Neural progenitor cell (in vitro differentiated cells): ENCODE measurements around the gene FAS. TPM values are rescaled to one million over a fixed set of nuclear protein-coding genes. Genes with fewer than 3 reads are reported as not detected.

Experiments
- DNase-seq: peaks from one replicate; pipeline ENCODE4 v3.0.0-alpha.2; 2016; ENCODE audit warnings: low spot score
- H2AFZ ChIP-seq: fragments of 200-600 bp; sonication (generic); replicated peaks from 2 replicates; pipeline ENCODE4 v1.6.1; 2016; ENCODE audit warnings: antibody characterized with exemption
- H3F3A ChIP-seq: fragments of 200-600 bp; sonication (generic); 2 replicates; pipeline ENCODE4 v1.6.1; 2016; ENCODE audit warnings: antibody characterized with exemption, low read depth
- H3K27ac ChIP-seq: fragments of 200-600 bp; sonication (generic); 2 replicates; pipeline ENCODE4 v1.5.1; 2016; ENCODE audit warnings: mild to moderate bottlenecking
- H3K27me3 ChIP-seq: fragments of 200-600 bp; sonication (generic); 2 replicates; pipeline ENCODE4 v1.6.1; 2016; ENCODE audit warnings: mild to moderate bottlenecking, moderate library complexity
- H3K36me3 ChIP-seq: fragments of 200-600 bp; sonication (generic); 2 replicates; pipeline ENCODE4 v1.5.1; 2016
- H3K4me1 ChIP-seq: fragments of 200-600 bp; sonication (generic); 2 replicates; pipeline ENCODE4 v1.6.1; 2016; ENCODE audit warnings: mixed run types
- H3K4me2 ChIP-seq: fragments of 200-600 bp; sonication (generic); 2 replicates; pipeline ENCODE4 v1.6.1; 2016
- H3K4me3 ChIP-seq: fragments of 200-600 bp; sonication (generic); 2 replicates; pipeline ENCODE4 v1.5.1; 2016
- H3K79me2 ChIP-seq: fragments of 200-600 bp; sonication (generic); 2 replicates; pipeline ENCODE4 v1.6.1; 2016; ENCODE audit warnings: low read depth
- H3K9ac ChIP-seq: fragments of 200-600 bp; sonication (generic); 2 replicates; pipeline ENCODE4 v1.6.1; 2016
- H3K9me3 ChIP-seq: fragments of 200-600 bp; sonication (generic); 2 replicates; pipeline ENCODE4 v1.5.1; 2016; ENCODE audit warnings: low read depth
- H4K20me1 ChIP-seq: fragments of 200-600 bp; sonication (generic); 2 replicates; pipeline ENCODE4 v1.6.1; 2016; ENCODE audit warnings: low read depth
- H3K27ac Mint-ChIP-seq: 3 replicates; pipeline ENCODE4 v1.8.0; 2021; ENCODE audit warnings: mixed read lengths
- H3K27me3 Mint-ChIP-seq: 2 replicates; pipeline ENCODE4 v1.8.0; 2022; ENCODE audit warnings: low read depth, mild to moderate bottlenecking, inconsistent platforms, moderate library complexity, mixed read lengths; ENCODE audit not compliant: insufficient read depth
- H3K36me3 Mint-ChIP-seq: 3 replicates; pipeline ENCODE4 v1.8.0; 2021; ENCODE audit warnings: mixed read lengths
- H3K4me1 Mint-ChIP-seq: 3 replicates; pipeline ENCODE4 v1.8.0; 2021; ENCODE audit warnings: mixed read lengths
- H3K4me3 Mint-ChIP-seq: 3 replicates; pipeline ENCODE4 v1.8.0; 2021; ENCODE audit warnings: mild to moderate bottlenecking, moderate library complexity, mixed read lengths
- H3K9me3 Mint-ChIP-seq: 3 replicates; pipeline ENCODE4 v1.8.0; 2020; ENCODE audit warnings: mixed read lengths
- CTCF ChIP-seq: fragments of 200-600 bp; sonication (generic); IDR thresholded peaks from 2 replicates; pipeline ENCODE4 v1.5.1; 2017; ENCODE audit warnings: antibody characterized with exemption, mild to moderate bottlenecking
- EZH2 ChIP-seq: fragments of 200-600 bp; sonication (generic); IDR thresholded peaks from 2 replicates; pipeline ENCODE4 v1.6.1; 2017; ENCODE audit warnings: antibody characterized with exemption, mild to moderate bottlenecking, moderate library complexity
- EZH2phosphoT487 ChIP-seq: fragments of 200-600 bp; sonication (generic); IDR thresholded peaks from 2 replicates; pipeline ENCODE4 v1.6.1; 2017; ENCODE audit warnings: antibody characterized with exemption
- total RNA-seq: library from RNA; depleted of rRNA; stranded (reverse); fragments of >200 nt; gene quantifications from 2 replicates; pipeline ENCODE4 v1.2.3, GENCODE V29; 2015; ENCODE audit warnings: low replicate concordance

FAS gene
- total RNA-seq, 1 donor from 2014 or later = 11.1 TPM

GRCh38 chr10:88953662-88954061, 36.9 kb upstream of the FAS start:
- Histone ChIP-seq H3F3A (peaks cover 20% of the 10 kb centered on the region), H3K4me3 (no peak overlapping the region), H3K4me2 (no peak overlapping the region), H2AFZ (no peak overlapping the region), H3K9me3 (no peaks in the 10 kb centered on the region), H3K79me2 (no peaks in the 10 kb centered on the region), H3K36me3 (no peaks in the 10 kb centered on the region), H3K27me3 (no peaks in the 10 kb centered on the region), H3K9ac (no peak overlapping the region), H4K20me1 (no peaks in the 10 kb centered on the region), H3K27ac (no peak overlapping the region), H3K4me1 (peaks cover 39% of the 10 kb centered on the region)
- no peak overlapping the region for H3K4me3 Mint-ChIP-seq
- DNase-seq = no peak
- H3K4me1 Mint-ChIP-seq = peaks cover 23% of the 10 kb centered on the region
- H3K36me3 Mint-ChIP-seq = no peaks in the 10 kb centered on the region
- no peak overlapping the region for H3K27ac Mint-ChIP-seq
- no peaks in the 10 kb centered on the region for H3K9me3 Mint-ChIP-seq
- TF ChIP-seq EZH2 (no peak), CTCF (no peak), EZH2phosphoT487 (no peak)
- H3K27me3 Mint-ChIP-seq = peaks cover 2% of the 10 kb centered on the region

- Histone ChIP-seq H3K9ac (no peak overlapping the region), H3K79me2 (no peaks in the 10 kb centered on the region), H4K20me1 (no peaks in the 10 kb centered on the region), H3F3A (peaks cover 20% of the 10 kb centered on the region), H3K36me3 (no peaks in the 10 kb centered on the region), H3K4me3 (no peak overlapping the region), H3K27me3 (no peaks in the 10 kb centered on the region), H2AFZ (no peak overlapping the region), H3K9me3 (no peaks in the 10 kb centered on the region), H3K27ac (no peak overlapping the region), H3K4me2 (no peak overlapping the region), H3K4me1 (peaks cover 31% of the 10 kb centered on the region)
- Mint-ChIP-seq H3K27me3 (no peaks in the 10 kb centered on the region), H3K27ac (no peak overlapping the region), H3K4me3 (no peak overlapping the region), H3K36me3 (no peaks in the 10 kb centered on the region), H3K9me3 (no peaks in the 10 kb centered on the region), H3K4me1 (peaks cover 23% of the 10 kb centered on the region)
- no peak for TF ChIP-seq CTCF
- no peak for DNase-seq
These were observed 36.0 kb upstream of the FAS start for GRCh38 chr10:88954458-88955083.

- Histone ChIP-seq H3K27ac (no peak overlapping the region), H3K4me1 (peaks cover 5% of the 10 kb centered on the region), H3K9me3 (no peaks in the 10 kb centered on the region), H2AFZ (no peak overlapping the region), H3K4me2 (no peak overlapping the region), H3K36me3 (no peaks in the 10 kb centered on the region), H3F3A (no peaks in the 10 kb centered on the region), H4K20me1 (no peaks in the 10 kb centered on the region), H3K4me3 (no peak overlapping the region), H3K27me3 (no peaks in the 10 kb centered on the region), H3K9ac (no peak overlapping the region), H3K79me2 (no peaks in the 10 kb centered on the region)
- Mint-ChIP-seq H3K27ac (no peak overlapping the region), H3K36me3 (no peaks in the 10 kb centered on the region), H3K9me3 (no peaks in the 10 kb centered on the region), H3K4me1 (peaks cover 1% of the 10 kb centered on the region), H3K4me3 (no peak overlapping the region), H3K27me3 (no peaks in the 10 kb centered on the region)
- TF ChIP-seq EZH2phosphoT487 (no peak), CTCF (no peak), EZH2 (no peak)
- no peak for DNase-seq
These were observed 33.2 kb upstream of the FAS start for GRCh38 chr10:88957381-88957780.
